Tibial nerve (tissue), 3 donors: ENCODE results near the gene HNRNPAB.

Source experiments
- CTCF ChIP-seq, 5 experiments: fragments of 200-600 bp in 3 of 5; fragments of 450-650 bp in 2 of 5; sonication (generic) in 3 of 5; IDR thresholded peaks; one replicate each; pipeline ENCODE4 v1.5.1; 2016 to 2019; ENCODE audit warnings: antibody characterized with exemption in 5 of 5, mild to moderate bottlenecking in 3 of 5, moderate library complexity in 2 of 5
- POLR2A ChIP-seq, 2 donors: fragments of 450-650 bp; IDR thresholded peaks; one replicate each; pipeline ENCODE4 v1.6.1; 2017; ENCODE audit warnings: antibody characterized with exemption in 2 of 2, mild to moderate bottlenecking in 2 of 2, moderate library complexity in 2 of 2

GRCh38 chr5:178186427-178186826 lies 17.9 kb upstream of the HNRNPAB start:
- no peak for TF ChIP-seq POLR2A (IDR thresholded peaks at IDR 0.05)
- TF ChIP-seq CTCF (IDR thresholded peaks at IDR 0.05): no peak
